K562 (cell line): Measurements from ENCODE around the gene IGSF23. TPM values are rescaled to one million over a fixed set of nuclear protein-coding genes. Genes with fewer than 3 reads are reported as not detected.

Experiments
- ATF7 ChIP-seq: fragments of 450-650 bp; IDR thresholded peaks from 2 replicates; pipeline ENCODE4 v1.7.1; 2014; ENCODE audit warnings: mild to moderate bottlenecking, moderate library complexity
- COPS2 ChIP-seq: fragments of 450-650 bp; conservative IDR thresholded peaks from 2 replicates; pipeline ENCODE4 v1.6.1; 2016; ENCODE audit warnings: mild to moderate bottlenecking, moderate library complexity
- CSDE1 ChIP-seq, 2 experiments: fragments of 450-650 bp; IDR thresholded peaks; 2 replicates each; pipeline ENCODE4 v1.6.1; 2016; ENCODE audit warnings: mild to moderate bottlenecking in 1 of 2
- ELF2 ChIP-seq: fragments of 250-450 bp; sonication (Bioruptor Pico); IDR thresholded peaks from 2 replicates; pipeline ENCODE4 v1.5.0; 2021; ENCODE audit warnings: mild to moderate bottlenecking
- EP300 ChIP-seq: IDR thresholded peaks from 2 replicates; pipeline ENCODE4 v1.6.1; 2012; ENCODE audit warnings: low read length, improper control_type of control experiment
- HCFC1 ChIP-seq: IDR thresholded peaks from 2 replicates; pipeline ENCODE4 v1.6.1; 2012; ENCODE audit warnings: low read depth, low read length, improper control_type of control experiment
- HDAC2 ChIP-seq: fragments of 450-650 bp; IDR thresholded peaks from 2 replicates; pipeline ENCODE4 v1.6.1; 2016; ENCODE audit warnings: mild to moderate bottlenecking
- NCOA1 ChIP-seq: fragments of 450-650 bp; IDR thresholded peaks from 2 replicates; pipeline ENCODE4 v1.6.1; 2016; ENCODE audit warnings: low read depth
- PML ChIP-seq: IDR thresholded peaks from 2 replicates; pipeline ENCODE4 v1.6.1; 2012; ENCODE audit warnings: low read length, inconsistent platforms
- SRSF7 ChIP-seq: fragments of 200-400 bp; formaldehyde crosslinking; optimal IDR thresholded peaks from 2 replicates; pipeline ENCODE3; 2017; ENCODE audit warnings: mild to moderate bottlenecking, low read depth, low read length
- WHSC1 ChIP-seq: IDR thresholded peaks from one replicate; pipeline ENCODE4 v1.6.1; 2012; ENCODE audit warnings: low read length, control low read depth, inconsistent platforms
- ZFP1 ChIP-seq: fragments of 450-650 bp; formaldehyde crosslinking; IDR thresholded peaks from 2 replicates; pipeline ENCODE4 v1.4.0; 2020; ENCODE audit warnings: mild to moderate bottlenecking, mixed read lengths
- ZFP30 ChIP-seq: fragments of 250-450 bp; sonication (Bioruptor Pico); IDR thresholded peaks from 2 replicates; pipeline ENCODE4 v1.8.0; 2022; ENCODE audit warnings: moderate library complexity, mild to moderate bottlenecking, inconsistent platforms, borderline replicate concordance
- polyA plus RNA-seq, 8 experiments: library from polyadenylated mRNA; depleted of rRNA in 4 of 8; stranded (reverse) in 5 of 8; unstranded in 3 of 8; fragments of >200 nt; fragmentation: Nextera tagmentation in 2 of 8; fragmentation: Illumina TruSeq in 1 of 8; extraction: Ambion mirVana in 2 of 8; extraction: Trizol in 1 of 8; gene quantifications; 2 replicates each; pipeline versions ENCODE4 v1.2.1 to v1.2.3, GENCODE V29; 2011 to 2014; ENCODE audit warnings: inconsistent platforms in 1 of 8, missing spikeins in 1 of 8
- total RNA-seq, 7 experiments: library from RNA; depleted of rRNA in 6 of 7; stranded (reverse); fragments of >200 nt in 6 of 7; fragmentation: Illumina TruSeq in 2 of 7; extraction: Trizol in 2 of 7; gene quantifications; 2 replicates each; pipeline versions ENCODE4 v1.2.1 to v1.2.3, GENCODE V29; 2011 to 2021; ENCODE audit warnings: low replicate concordance in 1 of 7
- TF ChIP-seq, protein P1 (sequence below): IDR thresholded peaks from 2 replicates; pipeline ENCODE4 v1.6.1; 2012; ENCODE audit warnings: low read depth, low read length, improper control_type of control experiment, borderline replicate concordance
- TF ChIP-seq, protein P2 (sequence below): fragments of 450-650 bp; IDR thresholded peaks from 2 replicates; pipeline ENCODE4 v1.6.1; 2016
- TF ChIP-seq, protein P3 (sequence below): fragments of 450-650 bp; IDR thresholded peaks from 2 replicates; pipeline ENCODE4 v1.6.1; 2016; ENCODE audit warnings: missing biosample characterization, missing genetic modification characterization
- TF ChIP-seq, protein P4 (sequence below): fragments of 450-650 bp; IDR thresholded peaks from 2 replicates; pipeline ENCODE4 v1.6.1; 2016; ENCODE audit warnings: borderline replicate concordance

The IGSF23 gene
- total and polyA plus RNA-seq, 9 of the 15 experiments (the other 6 are each of a cell fraction or from before 2014, with no cell fraction given), result not detected

DNA sequence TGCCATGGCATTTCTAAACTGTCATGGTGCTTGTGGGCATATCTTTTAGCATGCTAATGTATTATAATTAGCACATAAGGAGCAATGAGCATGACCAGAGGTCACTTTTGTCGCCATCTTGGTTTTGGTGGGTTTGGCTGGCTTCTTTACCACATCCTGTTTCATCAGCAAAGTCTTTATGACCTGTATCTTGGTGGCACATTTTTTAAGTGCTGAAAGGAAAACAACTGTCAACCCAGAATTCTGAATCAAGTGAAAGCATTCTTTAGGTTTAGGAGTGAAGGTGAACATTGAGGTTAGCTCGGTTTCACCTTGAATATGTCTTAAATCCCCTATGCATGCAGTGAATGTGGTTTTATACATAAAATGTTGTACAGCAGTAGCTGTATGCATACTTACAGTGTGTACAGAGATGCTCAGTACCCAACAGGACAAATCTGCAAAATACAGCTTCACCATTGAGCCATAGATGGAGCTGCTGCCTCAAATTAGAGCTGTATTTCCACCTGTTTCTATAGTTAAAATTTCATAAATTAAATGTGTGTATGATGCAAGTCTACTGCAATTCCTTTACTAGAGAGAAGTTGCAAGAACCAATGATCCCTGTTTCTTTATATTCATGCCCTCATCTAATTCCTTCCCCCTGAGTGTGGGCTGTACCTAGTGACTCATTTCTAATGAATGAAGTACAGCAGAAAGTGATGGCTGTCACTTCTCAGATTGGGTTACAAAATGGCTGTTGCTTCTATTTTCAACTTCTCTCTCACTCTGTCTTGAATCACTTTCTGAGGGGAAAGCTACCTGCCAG is 25.2 kb upstream of the IGSF23 start (continued):
- no peak for TF ChIP-seq COPS2
- no peak; the same call in 1 of the 2 replicates for TF ChIP-seq PML
- no peak for TF ChIP-seq NCOA1
- TF ChIP-seq WHSC1, result no peak
- peak; percentile 93 for TF ChIP-seq ATF7
- TF ChIP-seq, protein P1, sequence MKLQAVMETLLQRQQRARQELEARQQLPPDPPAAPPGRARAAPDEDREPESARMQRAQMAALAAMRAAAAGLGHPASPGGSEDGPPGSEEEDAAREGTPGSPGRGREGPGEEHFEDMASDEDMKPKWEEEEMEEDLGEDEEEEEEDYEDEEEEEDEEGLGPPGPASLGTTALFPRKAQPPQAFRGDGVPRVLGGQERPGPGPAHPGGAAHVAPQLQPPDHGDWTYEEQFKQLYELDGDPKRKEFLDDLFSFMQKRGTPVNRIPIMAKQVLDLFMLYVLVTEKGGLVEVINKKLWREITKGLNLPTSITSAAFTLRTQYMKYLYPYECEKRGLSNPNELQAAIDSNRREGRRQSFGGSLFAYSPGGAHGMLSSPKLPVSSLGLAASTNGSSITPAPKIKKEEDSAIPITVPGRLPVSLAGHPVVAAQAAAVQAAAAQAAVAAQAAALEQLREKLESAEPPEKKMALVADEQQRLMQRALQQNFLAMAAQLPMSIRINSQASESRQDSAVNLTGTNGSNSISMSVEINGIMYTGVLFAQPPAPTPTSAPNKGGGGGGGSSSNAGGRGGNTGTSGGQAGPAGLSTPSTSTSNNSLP, result peak; percentile 67; the same call in 1 of the 2 replicates
- TF ChIP-seq, protein P2, sequence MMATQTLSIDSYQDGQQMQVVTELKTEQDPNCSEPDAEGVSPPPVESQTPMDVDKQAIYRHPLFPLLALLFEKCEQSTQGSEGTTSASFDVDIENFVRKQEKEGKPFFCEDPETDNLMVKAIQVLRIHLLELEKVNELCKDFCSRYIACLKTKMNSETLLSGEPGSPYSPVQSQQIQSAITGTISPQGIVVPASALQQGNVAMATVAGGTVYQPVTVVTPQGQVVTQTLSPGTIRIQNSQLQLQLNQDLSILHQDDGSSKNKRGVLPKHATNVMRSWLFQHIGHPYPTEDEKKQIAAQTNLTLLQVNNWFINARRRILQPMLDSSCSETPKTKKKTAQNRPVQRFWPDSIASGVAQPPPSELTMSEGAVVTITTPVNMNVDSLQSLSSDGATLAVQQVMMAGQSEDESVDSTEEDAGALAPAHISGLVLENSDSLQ, result peak; percentile 91
- no peak for TF ChIP-seq SRSF7
- TF ChIP-seq, protein P3, sequence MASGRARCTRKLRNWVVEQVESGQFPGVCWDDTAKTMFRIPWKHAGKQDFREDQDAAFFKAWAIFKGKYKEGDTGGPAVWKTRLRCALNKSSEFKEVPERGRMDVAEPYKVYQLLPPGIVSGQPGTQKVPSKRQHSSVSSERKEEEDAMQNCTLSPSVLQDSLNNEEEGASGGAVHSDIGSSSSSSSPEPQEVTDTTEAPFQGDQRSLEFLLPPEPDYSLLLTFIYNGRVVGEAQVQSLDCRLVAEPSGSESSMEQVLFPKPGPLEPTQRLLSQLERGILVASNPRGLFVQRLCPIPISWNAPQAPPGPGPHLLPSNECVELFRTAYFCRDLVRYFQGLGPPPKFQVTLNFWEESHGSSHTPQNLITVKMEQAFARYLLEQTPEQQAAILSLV, result peak; percentile 69
- TF ChIP-seq HDAC2, result 0 out of 2 replicates have a peak, but pooled peaks have one; percentile 34
- TF ChIP-seq EP300, result peak; percentile 73
- TF ChIP-seq CSDE1 (IDR thresholded peaks at IDR 0.05), result peak in 1 of 2 experiments; percentile 38; a peak in 1 of 4 replicates
- TF ChIP-seq HCFC1, result 0 out of 2 replicates have a peak, but pooled peaks have one; percentile 20
- TF ChIP-seq ZFP1 (CRISPR knock-in tag), result no peak
- TF ChIP-seq, protein P4, sequence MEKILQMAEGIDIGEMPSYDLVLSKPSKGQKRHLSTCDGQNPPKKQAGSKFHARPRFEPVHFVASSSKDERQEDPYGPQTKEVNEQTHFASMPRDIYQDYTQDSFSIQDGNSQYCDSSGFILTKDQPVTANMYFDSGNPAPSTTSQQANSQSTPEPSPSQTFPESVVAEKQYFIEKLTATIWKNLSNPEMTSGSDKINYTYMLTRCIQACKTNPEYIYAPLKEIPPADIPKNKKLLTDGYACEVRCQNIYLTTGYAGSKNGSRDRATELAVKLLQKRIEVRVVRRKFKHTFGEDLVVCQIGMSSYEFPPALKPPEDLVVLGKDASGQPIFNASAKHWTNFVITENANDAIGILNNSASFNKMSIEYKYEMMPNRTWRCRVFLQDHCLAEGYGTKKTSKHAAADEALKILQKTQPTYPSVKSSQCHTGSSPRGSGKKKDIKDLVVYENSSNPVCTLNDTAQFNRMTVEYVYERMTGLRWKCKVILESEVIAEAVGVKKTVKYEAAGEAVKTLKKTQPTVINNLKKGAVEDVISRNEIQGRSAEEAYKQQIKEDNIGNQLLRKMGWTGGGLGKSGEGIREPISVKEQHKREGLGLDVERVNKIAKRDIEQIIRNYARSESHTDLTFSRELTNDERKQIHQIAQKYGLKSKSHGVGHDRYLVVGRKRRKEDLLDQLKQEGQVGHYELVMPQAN, result no peak
- 0 out of 2 replicates have a peak, but pooled peaks have one; percentile 6 for TF ChIP-seq ELF2 (CRISPR knock-in tag)
- no peak for TF ChIP-seq ZFP30 (CRISPR knock-in tag)
